Measurements from ENCODE around the gene ATP6V1G2.
"Not testable (repeated sequence)": the region's sequence is repeated elsewhere in the genome, so short reads cannot be mapped to it uniquely, and the experiment has no call there.

Gene ATP6V1G2

GRCh38 chr6:31528307-31528777 lies 18.1 kb downstream of the ATP6V1G2 start:
- DNase-seq, result no peak

DNA sequence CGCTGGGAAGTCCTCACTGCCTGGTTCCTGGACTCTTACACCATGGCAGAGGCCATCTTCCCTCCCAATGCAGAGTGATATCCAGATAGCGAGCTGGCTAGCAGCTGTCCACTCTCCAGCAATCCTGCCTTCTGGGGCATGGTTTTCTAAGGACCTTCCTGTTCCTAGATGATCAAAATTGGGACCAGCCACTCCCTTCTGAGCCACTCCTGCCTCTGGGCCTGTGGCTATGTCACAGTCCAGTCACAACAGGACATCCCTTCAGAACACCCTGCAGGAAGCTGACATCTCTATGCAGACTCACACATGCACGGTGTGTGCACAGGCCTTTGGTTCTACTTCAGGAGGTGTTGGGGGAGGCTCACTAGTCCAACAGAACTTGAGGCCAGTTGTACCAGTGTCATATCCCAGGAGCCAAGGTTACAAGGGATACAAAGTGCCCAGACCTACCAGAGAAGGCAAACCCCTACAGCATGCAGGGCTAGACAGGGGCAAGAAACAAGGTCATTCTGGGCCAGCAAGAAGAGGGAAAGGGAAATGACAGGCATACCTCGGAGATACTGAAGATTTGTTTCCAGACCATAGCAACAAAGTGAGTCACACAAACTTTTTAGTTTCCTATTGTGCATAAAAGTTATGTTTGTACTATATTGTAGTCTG lies 20.3 kb downstream of the ATP6V1G2 start:
- DNase-seq, result no peak

DNA sequence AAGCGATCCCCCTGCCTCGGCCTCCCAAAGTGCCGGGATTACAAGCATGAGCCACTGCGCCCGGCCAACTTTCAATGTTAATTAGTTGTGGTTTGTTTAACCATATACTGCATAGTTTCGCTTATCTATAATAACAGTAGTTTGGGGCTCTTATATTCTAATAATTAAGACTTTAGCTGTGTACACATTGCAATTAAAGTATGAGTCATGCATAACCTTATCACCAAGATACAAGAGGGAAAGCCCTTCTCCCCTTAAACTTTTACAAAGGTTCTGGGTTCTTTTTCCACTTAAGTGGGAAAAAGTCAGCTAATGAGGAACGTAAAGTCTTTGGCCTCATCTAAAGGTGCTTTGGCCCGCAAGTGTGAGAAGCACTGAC lies 20.9 kb downstream of the ATP6V1G2 start:
- DNase-seq, result no peak

DNA sequence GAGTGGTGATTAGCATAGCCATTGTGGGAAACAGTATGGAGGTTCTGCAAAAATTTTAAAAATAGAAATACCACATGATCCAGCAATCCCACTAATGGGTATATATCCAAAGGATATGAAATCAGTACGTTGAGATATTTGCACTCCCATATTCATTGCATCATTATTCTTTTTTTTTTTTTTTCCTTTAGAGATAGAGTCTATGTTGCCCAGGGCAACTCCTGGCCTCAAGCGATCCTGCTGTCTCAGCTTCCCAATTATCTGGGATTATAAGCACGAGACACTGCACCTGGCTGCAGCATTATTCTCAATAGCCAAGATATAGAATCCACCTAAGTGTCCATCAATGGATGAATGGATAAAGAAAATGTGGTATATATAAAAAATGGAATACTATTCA lies 24.6 kb downstream of the ATP6V1G2 start:
- no peak for DNase-seq

GRCh38 chr6:31513456-31514165 lies 32.8 kb downstream of the ATP6V1G2 start:
- DNase-seq, result no peak

GRCh38 chr6:31510007-31510406 lies 36.4 kb downstream of the ATP6V1G2 start:
- DNase-seq, result no peak

DNA sequence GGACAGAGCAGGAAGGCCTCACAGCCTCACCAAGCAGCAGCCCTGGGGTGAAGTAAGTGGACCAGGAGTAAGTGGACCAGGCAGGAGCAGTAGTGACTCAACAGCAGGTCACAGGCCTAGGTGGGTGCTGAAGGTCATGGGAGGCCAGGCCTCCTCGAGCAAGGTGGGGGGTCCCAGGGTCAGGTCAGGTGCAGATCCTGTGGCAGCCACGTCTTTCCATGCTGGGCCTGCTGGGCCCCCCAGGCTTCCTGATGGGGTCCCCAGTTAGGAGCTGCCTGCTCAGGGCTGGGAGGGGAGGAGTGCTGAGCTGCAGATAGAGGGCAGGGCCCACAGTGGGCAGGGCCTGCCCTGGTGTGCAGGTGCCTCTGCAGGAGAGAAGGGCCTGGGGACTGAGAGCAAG lies 37.4 kb downstream of the ATP6V1G2 start:
- not testable (repeated sequence) for DNase-seq

- DNase-seq, result no peak
Measured at GRCh38 chr6:31502586-31502985, 43.8 kb downstream of the ATP6V1G2 start.

DNA sequence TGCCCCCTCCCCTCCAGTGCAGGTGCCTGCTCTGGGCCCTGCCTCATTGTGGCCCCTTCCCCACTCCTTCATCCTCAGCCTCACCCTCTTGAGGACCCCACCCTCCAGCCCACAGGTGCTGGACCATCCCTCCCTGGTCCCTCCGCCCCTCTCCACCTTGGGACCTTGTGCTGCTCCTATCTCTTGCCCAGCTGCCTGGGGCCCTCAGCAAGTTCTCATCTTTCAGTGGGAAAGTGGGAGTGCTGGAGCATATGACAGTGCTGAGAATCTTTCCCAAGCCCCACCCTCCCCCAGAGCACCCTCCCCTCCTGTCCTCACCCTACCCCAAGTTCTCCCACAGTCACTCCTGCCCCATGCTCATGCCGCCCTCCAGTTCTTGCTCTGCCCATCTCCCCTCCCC lies 46.8 kb downstream of the ATP6V1G2 start:
- DNase-seq, result not testable (repeated sequence)

DNA sequence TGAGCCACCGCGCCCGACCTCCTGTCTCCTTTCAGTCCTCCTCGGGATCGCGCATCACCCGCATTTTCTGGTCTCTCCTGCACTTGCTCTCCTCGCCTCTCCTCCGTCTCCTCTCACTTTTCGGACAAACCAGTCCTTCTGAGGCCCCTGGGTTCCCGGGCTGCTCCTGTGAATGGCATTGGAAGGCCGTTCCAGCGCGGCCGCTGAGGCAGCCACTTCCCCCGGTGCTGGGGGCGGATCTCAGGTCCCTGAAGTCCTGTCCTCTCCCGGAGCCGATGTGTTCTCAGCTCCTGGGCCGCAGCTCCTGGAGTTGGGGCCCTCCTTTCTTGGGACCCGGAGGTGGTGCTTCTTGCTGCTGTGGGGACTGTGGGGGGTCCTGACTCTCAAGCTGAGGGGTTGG lies 47.7 kb downstream of the ATP6V1G2 start:
- DNase-seq, result no peak

DNA sequence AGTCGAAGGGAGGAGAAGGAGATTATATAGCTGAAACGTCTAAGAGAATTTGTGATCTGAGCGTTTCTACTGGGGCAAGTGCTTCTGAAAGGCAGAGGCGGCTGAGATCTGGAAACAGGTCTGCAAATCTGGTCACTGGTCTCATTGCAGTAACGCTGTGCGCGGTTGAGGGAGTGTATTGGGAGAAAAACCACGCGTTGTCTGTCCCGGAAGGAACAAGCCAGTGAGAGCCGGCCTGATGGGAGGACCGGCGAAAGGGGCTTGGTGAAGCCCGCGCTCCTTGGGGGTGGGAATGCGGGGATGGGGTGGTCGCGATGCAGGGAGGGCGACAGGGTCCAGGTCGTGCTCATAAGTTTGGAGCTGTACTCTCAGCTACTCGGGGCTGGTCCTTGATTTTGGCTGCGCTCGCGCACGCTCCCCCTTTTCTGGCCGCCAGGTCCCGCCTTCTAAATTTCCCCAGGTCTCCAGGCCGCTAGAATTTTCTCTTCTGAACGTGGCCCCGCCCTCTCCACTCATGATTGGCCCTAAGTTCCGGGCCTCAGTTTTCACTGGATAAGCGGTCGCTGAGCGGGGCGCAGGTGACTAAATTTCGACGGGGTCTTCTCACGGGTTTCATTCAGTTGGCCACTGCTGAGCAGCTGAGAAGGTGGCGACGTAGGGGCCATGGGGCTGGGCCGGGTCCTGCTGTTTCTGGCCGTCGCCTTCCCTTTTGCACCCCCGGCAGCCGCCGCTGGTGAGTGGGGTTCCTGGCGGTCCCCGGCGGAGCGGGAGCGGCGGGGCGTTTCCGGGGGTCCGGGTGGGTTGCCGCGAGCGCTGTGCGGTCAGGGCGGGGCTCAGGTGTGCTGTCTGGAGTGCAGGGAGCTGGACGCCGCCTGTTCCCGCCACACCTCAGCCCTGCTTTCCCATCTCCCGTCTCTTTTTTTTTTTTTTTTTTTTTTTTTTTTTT lies 48.6 kb downstream of the ATP6V1G2 start, which contains the start of gene MICB:
MICB (plus strand) TSS at position 615 of the 946 bp plus-strand sequence; CDS start at position 664, 49 bp downstream.
- peak; percentile 84 for DNase-seq

DNA sequence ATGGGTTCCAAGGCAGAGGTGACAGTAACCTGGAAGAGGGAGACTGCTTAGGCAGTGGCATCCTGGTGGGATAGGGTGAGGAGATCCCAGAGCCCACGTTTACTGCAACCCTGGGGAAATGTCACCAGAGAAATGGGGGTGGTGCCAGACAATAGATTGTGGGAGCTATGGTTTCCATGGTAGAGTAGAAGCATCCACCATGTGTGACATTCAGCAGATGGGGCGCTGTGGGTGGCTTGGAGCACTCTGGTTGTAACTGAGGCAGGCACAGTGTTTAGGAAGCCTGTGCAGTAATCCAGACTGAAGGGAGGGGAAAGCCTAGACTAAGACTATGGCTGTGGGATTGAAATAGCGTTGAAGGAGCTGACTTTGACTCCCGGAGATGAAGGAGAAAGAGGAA lies 49.6 kb downstream of the ATP6V1G2 start:
- DNase-seq, result not testable (repeated sequence)

GRCh38 chr6:31495580-31495979 lies 50.8 kb downstream of the ATP6V1G2 start:
- DNase-seq, result no peak
